Fibroblast of pulmonary artery (primary cell): ENCODE measurements around the gene PLCG2.

Experiments used
- DNase-seq: peaks from one replicate; pipeline ENCODE4 v3.0.0-alpha.2; 2010; ENCODE audit warnings: low read depth
- H3K4me3 ChIP-seq: replicated peaks from 2 replicates; pipeline ENCODE4 v1.5.1; 2011; ENCODE audit warnings: low read depth, mild to moderate bottlenecking, control low read depth, low read length, moderate library complexity
- CTCF ChIP-seq: IDR thresholded peaks from 2 replicates; pipeline ENCODE4 v1.5.1; 2011; ENCODE audit warnings: mild to moderate bottlenecking, control low read depth, low read length, inconsistent platforms; ENCODE audit errors: missing control alignments

Gene PLCG2

GRCh38 chr16:81925016-81925415 lies 145.9 kb downstream of the PLCG2 start:
- no peak for TF ChIP-seq CTCF
- no peak for DNase-seq
- no peak overlapping the region for H3K4me3 ChIP-seq

- no peak overlapping the region for H3K4me3 ChIP-seq
- TF ChIP-seq CTCF, result no peak
- DNase-seq, result no peak
These were observed 146.9 kb downstream of the PLCG2 start for GRCh38 chr16:81926036-81926435.

DNA sequence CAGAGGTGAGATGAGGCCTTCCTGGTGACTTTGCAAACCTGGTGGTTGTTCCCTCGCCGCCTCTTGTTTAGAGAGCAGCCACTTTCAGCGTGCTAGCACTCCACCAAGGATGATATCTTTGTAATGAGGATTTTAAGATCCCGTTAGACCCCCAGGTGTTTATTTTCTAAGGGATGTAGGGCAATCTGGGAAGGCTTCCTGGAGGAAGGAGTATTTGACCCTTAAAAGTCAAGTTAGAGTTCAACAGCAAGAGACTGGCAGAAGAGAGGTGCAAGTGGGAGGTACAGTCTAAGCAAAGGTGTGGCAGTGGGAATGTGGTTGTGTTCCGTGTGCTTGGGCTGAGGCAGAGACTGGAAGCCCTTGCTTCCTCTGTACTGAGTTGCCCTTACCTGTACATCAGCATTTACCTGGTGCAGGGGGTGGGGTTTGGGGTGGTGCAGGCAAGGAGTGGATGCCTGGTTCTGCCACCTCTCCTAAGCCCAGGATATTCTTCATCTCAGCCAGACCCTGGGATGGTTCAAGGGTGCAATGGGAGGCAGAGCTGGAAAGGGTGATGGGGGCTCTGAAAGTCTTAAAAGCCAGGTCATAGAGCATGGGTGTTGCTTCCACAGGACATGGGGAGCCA lies 148.6 kb downstream of the PLCG2 start:
- DNase-seq, result no peak
- H3K4me3 ChIP-seq, result no peak overlapping the region
- TF ChIP-seq CTCF, result no peak

GRCh38 chr16:81928271-81928918 lies 149.3 kb downstream of the PLCG2 start:
- H3K4me3 ChIP-seq, result no peak overlapping the region
- no peak for DNase-seq
- TF ChIP-seq CTCF, result no peak

DNA sequence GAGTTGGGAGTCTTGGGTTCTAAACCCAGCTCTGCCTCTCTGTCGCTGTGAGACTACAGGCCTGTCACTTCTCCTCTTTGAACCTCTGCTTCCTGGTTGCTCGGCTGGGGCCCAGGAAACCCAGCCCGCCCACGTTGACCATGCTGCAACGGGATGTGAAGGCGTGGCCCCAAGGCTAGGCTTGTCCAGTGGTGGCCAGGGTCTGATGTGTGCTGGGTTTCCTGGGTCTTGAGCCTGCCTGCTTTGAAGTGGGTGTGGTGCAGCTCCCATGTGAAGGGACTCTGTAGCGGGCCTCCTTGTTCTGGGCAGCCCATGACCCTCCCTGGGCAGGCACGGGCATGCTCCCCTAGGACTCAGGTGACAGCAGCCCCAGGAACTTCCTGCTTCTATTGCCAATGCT lies 149.9 kb downstream of the PLCG2 start:
- no peak for DNase-seq
- TF ChIP-seq CTCF, result no peak

DNA sequence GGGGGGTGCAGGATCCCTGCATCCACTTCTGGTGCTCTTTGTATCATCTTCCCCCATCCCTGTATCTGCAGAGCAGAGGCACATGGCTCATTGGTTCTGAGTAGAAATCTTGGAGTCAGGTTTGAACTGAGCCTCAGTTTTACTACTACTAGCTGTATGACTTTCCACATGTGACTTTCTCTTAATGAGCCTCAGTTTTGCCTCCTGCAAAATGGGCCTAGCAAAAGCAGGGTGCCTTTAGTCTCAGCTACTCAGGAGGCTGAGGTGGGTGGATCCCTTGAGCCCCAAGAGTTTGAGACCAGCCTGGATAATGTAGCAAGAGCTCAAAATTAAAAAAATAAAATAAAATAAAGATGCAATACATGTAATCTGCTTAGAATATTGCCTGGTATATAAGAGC lies 150.8 kb downstream of the PLCG2 start:
- no peak for TF ChIP-seq CTCF
- no peak overlapping the region for H3K4me3 ChIP-seq
- DNase-seq, result no peak

More for the DNA sequence above, 149.9 kb downstream of the PLCG2 start:
- no peak overlapping the region for H3K4me3 ChIP-seq

- H3K4me3 ChIP-seq, result no peak overlapping the region
- TF ChIP-seq CTCF, result no peak
- DNase-seq, result no peak
These were observed 152.8 kb downstream of the PLCG2 start for GRCh38 chr16:81931927-81932326.
